Kidney epithelial cell (primary cell): ENCODE data around the gene IRS2. TPM values are rescaled to one million over a fixed set of nuclear protein-coding genes. Genes with fewer than 3 reads are reported as not detected.

Source experiments
- DNase-seq: peaks from one replicate; pipeline ENCODE4 v3.0.0-alpha.2; 2010; ENCODE audit warnings: low read depth
- H3K27me3 ChIP-seq: 2 replicates; pipeline ENCODE4 v1.6.0; 2011; ENCODE audit warnings: low read length; ENCODE audit not compliant: control insufficient read depth, insufficient read depth
- H3K36me3 ChIP-seq: 2 replicates; pipeline ENCODE4 v1.5.1; 2011; ENCODE audit warnings: low read length; ENCODE audit not compliant: control insufficient read depth, insufficient read depth
- H3K4me3 ChIP-seq: 2 replicates; pipeline ENCODE4 v1.5.1; 2011; ENCODE audit warnings: low read depth, mild to moderate bottlenecking, control low read depth, low read length
- total RNA-seq: library from RNA; depleted of rRNA; stranded (reverse); fragments of >200 nt; gene quantifications from 2 replicates; pipeline ENCODE4 v1.2.3, GENCODE V29; 2015
- TF ChIP-seq, protein P1 (sequence below): IDR thresholded peaks from 2 replicates; pipeline ENCODE4 v1.5.1; 2011; ENCODE audit warnings: mild to moderate bottlenecking, moderate library complexity, low read length, control low read depth, inconsistent platforms; ENCODE audit not compliant: insufficient read depth, poor library complexity, severe bottlenecking

Gene IRS2
- total RNA-seq, 1 donor from 2014 or later = 27.1 TPM

DNA sequence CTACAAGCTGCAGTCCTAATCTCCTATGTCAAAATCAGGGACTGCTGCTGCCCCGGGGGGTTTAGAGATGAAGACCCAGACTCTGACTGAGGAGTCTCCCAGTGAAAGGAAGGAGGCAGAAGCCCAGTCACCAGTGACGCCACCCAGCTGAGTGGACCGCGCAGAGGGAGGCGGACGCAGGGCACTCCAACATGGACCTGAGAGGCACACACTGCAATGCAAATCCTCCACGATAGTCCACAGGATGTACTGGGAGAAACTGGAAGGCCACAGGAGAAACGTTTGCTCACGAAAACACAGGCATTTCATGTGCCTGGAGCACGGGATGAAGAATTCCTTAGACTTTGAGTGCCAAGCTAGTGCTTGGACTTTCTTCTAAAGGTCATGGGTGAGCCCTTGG is 58.3 kb downstream of the IRS2 start:
- Histone ChIP-seq H3K4me3 (no peak overlapping the region), H3K36me3 (no peaks in the 10 kb centered on the region), H3K27me3 (no peaks in the 10 kb centered on the region)
- DNase-seq = no peak
- TF ChIP-seq, protein P1, sequence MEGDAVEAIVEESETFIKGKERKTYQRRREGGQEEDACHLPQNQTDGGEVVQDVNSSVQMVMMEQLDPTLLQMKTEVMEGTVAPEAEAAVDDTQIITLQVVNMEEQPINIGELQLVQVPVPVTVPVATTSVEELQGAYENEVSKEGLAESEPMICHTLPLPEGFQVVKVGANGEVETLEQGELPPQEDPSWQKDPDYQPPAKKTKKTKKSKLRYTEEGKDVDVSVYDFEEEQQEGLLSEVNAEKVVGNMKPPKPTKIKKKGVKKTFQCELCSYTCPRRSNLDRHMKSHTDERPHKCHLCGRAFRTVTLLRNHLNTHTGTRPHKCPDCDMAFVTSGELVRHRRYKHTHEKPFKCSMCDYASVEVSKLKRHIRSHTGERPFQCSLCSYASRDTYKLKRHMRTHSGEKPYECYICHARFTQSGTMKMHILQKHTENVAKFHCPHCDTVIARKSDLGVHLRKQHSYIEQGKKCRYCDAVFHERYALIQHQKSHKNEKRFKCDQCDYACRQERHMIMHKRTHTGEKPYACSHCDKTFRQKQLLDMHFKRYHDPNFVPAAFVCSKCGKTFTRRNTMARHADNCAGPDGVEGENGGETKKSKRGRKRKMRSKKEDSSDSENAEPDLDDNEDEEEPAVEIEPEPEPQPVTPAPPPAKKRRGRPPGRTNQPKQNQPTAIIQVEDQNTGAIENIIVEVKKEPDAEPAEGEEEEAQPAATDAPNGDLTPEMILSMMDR = no peak

DNA sequence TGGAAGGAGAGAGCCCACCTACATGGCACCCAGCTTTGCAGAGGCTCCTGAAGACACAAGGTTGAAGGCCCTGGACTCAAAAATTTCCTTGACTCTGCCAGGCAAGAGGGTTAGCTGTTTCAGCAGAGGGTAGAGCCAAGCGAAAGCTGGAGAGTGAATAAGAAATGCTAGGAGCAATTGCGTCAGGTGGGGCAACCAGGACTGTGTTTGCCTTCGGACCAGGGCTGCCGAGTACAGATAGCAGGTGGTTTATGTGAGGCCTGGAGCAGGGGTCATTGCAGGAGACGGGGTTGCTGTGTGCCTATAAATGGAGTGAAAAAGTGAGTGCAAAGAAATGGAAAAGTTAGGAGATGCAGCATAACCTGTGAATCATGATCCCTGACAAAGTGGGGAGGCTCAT is 59.1 kb downstream of the IRS2 start:
- Histone ChIP-seq H3K4me3 (no peak overlapping the region), H3K36me3 (no peaks in the 10 kb centered on the region), H3K27me3 (no peaks in the 10 kb centered on the region)
- DNase-seq = no peak
- TF ChIP-seq, protein P1 = no peak

DNA sequence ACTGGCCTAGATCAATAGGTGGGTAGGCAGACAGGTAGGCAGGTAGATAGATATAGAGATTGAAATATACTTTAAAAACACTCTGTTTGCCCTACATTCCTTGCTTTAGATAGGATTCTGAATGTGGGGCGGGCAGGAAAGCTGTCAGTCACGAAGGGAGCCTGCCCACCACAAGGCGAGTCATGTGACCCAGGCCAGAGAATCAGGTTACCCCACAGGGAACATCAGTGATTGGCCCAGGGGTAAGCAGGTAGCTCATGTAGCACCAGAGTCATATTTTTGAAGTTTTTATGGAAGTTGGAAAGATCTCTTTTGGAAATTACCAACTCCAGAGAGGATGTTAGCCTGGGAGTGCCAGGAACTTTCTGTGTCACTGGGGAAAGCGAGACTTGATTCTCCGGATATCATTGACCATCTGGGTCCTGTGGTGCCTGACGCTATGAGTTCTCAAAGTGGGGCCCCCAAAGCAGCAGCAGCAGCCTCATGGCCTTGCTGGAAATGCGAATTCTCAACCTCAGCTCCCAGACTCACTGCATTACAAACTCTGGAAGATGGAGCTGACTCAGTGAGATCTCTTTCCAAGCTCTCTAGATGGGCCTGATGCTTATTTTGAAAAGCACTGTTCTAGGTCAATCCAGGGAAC is 60.3 kb downstream of the IRS2 start:
- Histone ChIP-seq H3K27me3 (no peaks in the 10 kb centered on the region), H3K36me3 (no peaks in the 10 kb centered on the region), H3K4me3 (no peak overlapping the region)
- DNase-seq = no peak
- TF ChIP-seq, protein P1 = no peak

DNA sequence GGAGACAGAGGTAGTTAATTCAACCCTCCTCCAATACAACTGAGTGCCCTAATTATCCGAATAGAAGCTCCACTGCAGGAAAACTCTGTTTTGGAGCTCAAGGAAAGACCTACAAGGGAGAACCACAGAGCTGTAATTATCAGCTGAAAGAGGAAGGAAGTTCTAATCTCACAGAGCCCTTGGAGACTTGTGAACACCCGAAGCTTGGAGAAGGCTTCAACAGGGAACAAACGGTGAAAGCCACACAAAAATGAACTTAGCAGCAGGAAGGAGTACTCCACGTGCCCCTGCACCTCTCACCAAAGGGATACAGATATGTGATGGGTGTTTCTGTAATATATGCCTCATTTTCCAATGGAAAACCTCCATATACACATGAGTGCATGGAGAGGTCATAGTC is 61.1 kb downstream of the IRS2 start:
- TF ChIP-seq, protein P1 = no peak
- Histone ChIP-seq H3K27me3 (no peaks in the 10 kb centered on the region), H3K4me3 (no peak overlapping the region), H3K36me3 (no peaks in the 10 kb centered on the region)
- no peak for DNase-seq

DNA sequence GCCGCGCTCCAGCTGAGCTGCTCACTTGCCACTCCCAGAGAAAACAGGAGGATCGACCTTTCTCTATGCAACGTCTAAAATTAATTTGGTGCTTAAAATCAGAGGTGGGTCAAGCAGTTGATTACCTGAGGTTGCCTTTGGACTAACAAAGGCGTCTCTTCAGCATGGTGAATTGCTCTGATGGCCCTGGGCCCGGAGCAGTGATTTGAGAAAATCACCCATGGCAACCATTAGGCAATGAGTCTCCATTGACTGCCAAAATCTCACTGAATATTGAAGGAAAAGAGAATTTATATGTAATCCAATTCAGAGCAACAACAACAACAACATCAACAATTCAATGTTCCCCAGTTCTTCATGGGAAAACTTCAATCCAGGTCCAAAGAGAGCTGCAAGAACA is 61.8 kb downstream of the IRS2 start:
- H3K27me3 ChIP-seq = no peaks in the 10 kb centered on the region
- TF ChIP-seq, protein P1 = no peak

DNA sequence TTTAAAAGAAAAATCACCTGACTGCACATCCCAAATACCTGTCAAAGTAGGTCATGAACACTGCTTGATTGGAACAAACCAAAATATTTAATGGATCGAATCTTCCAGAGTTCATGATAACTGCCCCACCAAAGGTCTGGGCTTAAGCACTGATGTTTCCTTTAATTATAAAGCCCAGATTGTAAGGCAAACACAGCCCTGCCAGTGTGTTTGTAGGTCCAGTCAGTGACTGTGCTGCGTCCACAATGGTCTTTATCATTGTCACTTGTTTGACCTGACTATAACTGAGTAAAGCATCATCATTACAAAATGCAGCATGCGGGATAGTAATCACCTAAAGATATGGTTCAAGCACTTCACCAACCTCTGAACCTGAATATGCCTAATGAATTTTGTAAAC is 63.3 kb downstream of the IRS2 start:
- Histone ChIP-seq H3K36me3 (no peaks in the 10 kb centered on the region), H3K4me3 (no peak overlapping the region), H3K27me3 (no peaks in the 10 kb centered on the region)
- TF ChIP-seq, protein P1 = no peak
- no peak for DNase-seq

More for the DNA sequence above, 61.8 kb downstream of the IRS2 start:
- no peak for DNase-seq
- no peaks in the 10 kb centered on the region for H3K36me3 ChIP-seq
- no peak overlapping the region for H3K4me3 ChIP-seq
